ENCODE data around the gene SPARCL1.

- no peak for TF ChIP-seq CTCF (IDR thresholded peaks at IDR 0.05 in 4 of 5, conservative IDR thresholded peaks at IDR 0.05 in 1 of 5)
- no peak for TF ChIP-seq POLR2A (IDR thresholded peaks at IDR 0.05)
Observed at GRCh38 chr4:87451537-87451936, 77.6 kb downstream of the SPARCL1 start.
